ENCODE results near the gene RPUSD4.
"Not testable (repeated sequence)": the region's sequence is repeated elsewhere in the genome, so short reads cannot be mapped to it uniquely, and the experiment has no call there.

The RPUSD4 gene

GRCh38 chr11:126211236-126212088 is at the start of gene RPUSD4, which contains the start of gene FAM118B:
Gene RPUSD4 (minus strand): TSS chr11:126211650. CDS start chr11:126211638, 12 bp downstream.
Gene FAM118B (plus strand): TSS chr11:126211782. CDS start chr11:126235002, 23,220 bp downstream.
- DNase-seq, result peak; percentile 88 to 95

- no peak for DNase-seq
Measured at GRCh38 chr11:126257764-126258163, 46.3 kb upstream of the RPUSD4 start.

- DNase-seq, result no peak
Measured at GRCh38 chr11:126257144-126257543, 45.7 kb upstream of the RPUSD4 start.

GRCh38 chr11:126256216-126256615 is 44.8 kb upstream of the RPUSD4 start:
- no peak for DNase-seq

GRCh38 chr11:126255507-126255906 is 44.1 kb upstream of the RPUSD4 start:
- not testable (repeated sequence) for DNase-seq

GRCh38 chr11:126254819-126255218 is 43.4 kb upstream of the RPUSD4 start:
- DNase-seq, result no peak

GRCh38 chr11:126253265-126253664 is 41.8 kb upstream of the RPUSD4 start:
- DNase-seq, result no peak

GRCh38 chr11:126246636-126247035 is 35.2 kb upstream of the RPUSD4 start:
- DNase-seq, result no peak

- no peak for DNase-seq
Measured at GRCh38 chr11:126233391-126233790, 21.9 kb upstream of the RPUSD4 start.

GRCh38 chr11:126232683-126233082 is 21.2 kb upstream of the RPUSD4 start:
- DNase-seq, result no peak

GRCh38 chr11:126231725-126232459 is 20.4 kb upstream of the RPUSD4 start:
- DNase-seq, result peak; percentile 2 to 35

GRCh38 chr11:126229858-126230540 is 18.5 kb upstream of the RPUSD4 start:
- no peak for DNase-seq

- DNase-seq, result no peak
Measured at GRCh38 chr11:126226334-126227084, 15.1 kb upstream of the RPUSD4 start.

- no peak for DNase-seq
Measured at GRCh38 chr11:126225295-126225665, 13.8 kb upstream of the RPUSD4 start.

- DNase-seq, result no peak
Measured at GRCh38 chr11:126224647-126225294, 13.3 kb upstream of the RPUSD4 start.

GRCh38 chr11:126219547-126219946 is 8.1 kb upstream of the RPUSD4 start:
- DNase-seq, result no peak

GRCh38 chr11:126217491-126217890 is 6.0 kb upstream of the RPUSD4 start:
- DNase-seq, result no peak

GRCh38 chr11:126216526-126217305 is 5.3 kb upstream of the RPUSD4 start:
- no peak for DNase-seq

- DNase-seq, result no peak
Measured at GRCh38 chr11:126214841-126215240, 3.4 kb upstream of the RPUSD4 start.

GRCh38 chr11:126214441-126214840 is 3.0 kb upstream of the RPUSD4 start:
- DNase-seq, result no peak

GRCh38 chr11:126212089-126212660 is 725 bp upstream of the RPUSD4 start:
- DNase-seq, result no peak
